CD4-positive, alpha-beta T cell treated with Interleukin-12 subunit alpha and Interleukin-12 subunit beta, for 1 hour (primary cell): ENCODE results near the gene PTP4A1.

Experiments used
- DNase-seq: peaks from one replicate; pipeline ENCODE4 v3.0.0-alpha.2; 2020

PTP4A1 gene

DNA sequence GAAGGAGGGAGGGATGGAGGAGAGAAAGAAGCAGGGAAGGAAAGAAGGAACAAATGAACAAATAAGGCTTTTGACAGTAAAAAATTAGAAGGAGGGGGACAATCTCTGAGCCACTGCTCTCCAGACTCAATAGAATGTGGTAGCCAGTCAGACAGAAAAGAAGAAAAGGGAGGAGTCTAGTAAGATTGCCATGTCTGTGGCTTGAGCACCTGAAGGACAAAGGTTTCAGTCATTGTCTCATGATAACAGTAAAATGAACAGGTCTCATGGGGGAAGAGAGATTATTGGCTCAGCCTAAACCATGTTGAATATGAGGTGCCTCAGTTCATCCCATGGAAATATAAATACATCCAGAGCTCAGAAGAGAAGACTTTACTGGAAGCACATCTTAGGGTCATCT is 14.0 kb upstream of the PTP4A1 start:
- no peak for DNase-seq

DNA sequence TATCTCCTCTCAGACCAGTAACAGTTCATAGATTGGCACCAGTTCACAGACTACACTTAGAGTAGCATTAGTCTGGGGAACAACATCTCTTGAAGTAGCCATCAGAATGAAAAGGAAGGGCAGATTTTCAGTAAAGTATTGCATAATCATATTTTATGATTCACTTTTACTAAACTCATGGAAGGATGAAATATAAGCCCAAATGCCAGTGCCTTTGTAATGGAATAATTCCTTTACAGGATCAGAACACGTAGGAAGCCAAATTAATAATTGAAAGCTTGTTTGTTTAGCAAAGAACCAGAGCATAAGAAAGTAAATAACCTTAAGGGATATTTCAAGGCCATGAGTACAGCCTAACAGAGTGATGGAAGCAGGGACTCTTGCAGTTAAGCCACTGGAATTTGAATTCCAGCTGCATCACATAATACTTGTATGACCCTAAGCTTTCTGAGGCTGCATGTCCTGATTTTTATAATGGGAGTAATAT is 11.4 kb upstream of the PTP4A1 start:
- DNase-seq = no peak

DNA sequence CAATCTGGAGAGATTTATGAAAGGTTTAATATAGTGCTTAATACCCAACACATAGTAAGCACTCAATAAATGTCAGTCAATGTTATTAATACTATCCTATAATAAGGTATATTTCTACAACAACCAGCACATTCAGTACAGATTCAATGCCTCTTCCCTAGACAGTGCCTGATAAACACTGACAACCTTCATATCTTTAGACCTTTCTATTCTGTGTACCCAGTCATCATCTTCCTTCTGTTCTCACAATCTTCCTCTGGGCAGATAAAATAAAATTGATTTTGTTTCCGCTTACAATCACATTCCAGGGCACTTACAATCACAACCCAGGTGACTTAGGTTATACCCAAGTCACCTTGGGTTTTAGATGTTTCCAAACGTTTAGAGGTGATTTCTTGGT is 11.0 kb upstream of the PTP4A1 start:
- DNase-seq = no peak

DNA sequence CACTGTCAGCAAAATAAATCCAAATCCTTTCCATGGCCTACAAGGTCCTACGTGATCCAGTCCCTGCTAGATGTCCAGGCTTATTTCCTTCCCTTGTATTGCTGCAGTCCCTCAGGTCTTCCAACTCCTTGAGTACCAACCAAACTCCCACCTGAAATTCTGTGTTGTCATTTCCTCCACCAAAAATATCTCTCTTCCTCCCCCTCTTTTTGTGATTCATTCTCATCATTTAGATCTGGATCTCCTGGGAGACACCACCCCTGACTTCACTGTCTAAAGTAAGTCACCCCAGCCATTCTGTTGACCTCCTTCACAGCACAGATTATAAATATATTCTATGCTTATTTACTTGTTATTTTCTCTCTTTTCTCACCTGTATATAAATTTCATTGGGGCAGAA is 9.0 kb upstream of the PTP4A1 start:
- no peak for DNase-seq

DNA sequence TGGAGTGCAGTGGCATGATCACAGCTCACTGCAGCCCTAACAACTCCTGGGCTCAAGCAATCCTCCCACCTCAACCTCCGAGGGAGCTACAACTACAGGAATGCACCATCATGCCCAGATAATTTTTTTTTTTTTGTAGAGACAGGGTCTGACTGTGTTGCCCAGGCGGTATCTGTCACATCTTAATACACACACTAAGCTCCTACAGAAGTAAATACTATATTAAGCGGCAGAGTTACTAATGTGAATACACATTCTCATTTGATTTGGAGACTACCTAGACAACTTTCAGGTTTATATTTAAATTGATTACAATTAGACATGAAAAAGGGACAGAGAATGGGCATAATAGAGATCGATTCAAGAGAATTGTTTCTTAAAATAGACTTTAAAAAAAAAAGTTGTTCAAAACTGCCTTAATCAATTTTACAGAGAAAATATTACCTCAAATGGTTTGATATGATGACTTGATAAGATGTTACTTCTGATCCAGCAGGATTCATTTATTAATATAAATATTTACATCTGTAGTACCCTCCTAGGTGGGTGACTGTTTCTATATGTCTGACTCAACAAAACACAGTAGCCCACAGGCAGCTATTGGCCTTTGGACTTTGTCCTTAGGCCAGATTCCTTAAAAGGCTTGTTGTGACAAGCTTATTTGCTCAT is 7.1 kb upstream of the PTP4A1 start:
- DNase-seq = no peak

DNA sequence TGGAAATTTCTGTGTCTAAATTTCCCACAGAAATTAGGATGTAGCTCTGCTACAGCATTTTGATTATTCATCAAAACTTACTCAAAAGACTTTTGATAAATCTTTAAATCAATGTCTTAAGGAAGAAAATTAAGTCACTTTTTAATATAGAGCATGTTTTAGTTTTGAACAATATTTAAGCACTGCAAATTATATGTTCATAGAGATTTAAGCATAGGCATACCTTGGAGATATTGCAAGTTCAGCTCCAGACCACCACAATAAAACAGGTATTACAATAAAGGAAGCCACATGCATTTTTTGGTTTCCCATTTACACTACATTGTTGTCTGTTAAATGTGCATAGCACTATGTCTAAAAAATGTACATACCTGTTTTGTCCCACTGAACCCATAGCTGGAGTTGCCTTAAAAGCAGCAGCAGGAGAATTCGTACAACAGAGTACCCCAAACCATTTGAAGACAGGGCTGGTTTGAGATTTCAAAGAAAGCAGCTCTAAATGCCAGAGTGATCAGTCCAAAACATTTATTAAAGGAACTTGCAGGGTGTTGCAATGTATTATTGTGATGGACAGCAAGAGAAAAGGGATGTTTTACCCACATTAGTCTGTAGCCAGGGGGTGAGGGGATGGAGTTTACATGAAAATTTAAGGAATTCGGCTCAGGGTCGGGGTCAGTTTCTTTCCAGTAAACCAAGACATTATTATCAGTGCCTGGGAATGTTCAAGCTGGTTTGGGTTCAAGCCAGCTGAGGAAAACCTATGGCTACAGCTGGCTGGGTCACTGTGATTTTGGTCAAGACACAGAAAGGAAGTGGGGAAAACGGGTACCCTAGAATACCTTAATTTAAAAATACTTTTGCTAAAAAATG is 6.3 kb upstream of the PTP4A1 start:
- DNase-seq = no peak

DNA sequence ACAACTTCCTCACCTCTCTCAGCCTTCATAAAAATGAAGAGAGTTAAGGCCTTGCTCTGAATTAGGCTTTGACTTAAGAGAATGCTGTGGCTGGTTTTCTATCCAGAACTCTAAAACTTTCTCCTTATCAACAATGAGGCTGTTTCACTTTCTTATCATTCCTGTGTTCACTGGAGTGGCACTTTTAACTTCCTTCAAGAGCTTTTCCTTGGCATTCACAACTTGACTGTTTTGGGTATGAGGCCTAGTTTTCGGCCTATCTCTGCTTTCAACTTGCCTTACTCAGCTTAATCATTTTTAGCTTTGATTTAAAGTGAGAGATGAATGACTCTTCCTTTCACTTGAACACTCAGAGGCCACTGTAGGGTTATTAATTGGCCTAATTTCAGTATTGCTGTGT is 4.3 kb upstream of the PTP4A1 start:
- no peak for DNase-seq

DNA sequence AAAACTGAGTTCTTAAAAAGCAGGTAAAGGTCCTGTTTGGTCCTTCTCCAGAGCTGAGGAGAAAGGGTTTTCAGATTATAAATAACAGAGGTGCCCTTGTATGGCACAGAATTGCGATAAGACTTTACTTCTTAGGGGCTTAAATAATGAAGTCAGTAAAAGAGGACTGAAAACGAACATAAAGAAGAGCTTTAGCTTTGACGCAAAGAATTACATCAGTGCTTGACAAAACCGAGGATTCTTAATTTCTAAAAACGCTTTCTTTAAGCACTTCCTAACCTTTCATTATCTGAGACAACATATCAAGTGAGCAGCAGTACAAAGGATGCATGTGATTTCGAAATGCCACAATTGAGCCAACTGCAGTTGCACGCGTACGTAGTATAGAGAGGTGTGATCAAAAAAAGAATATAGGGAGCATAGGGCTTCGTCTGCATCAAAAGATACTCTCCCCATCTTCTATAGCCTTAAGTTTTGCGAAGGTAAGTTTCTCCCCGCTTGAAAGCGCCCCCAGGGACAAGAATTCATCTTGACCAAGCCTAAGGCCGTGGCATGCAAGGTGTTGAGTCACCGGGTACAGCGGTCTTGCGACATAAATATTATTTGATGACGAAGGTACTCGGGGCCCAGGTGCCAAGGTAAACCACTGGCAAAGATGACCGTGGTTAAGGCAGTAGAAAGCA is 778 bp upstream of the PTP4A1 start:
- DNase-seq = no peak

DNA sequence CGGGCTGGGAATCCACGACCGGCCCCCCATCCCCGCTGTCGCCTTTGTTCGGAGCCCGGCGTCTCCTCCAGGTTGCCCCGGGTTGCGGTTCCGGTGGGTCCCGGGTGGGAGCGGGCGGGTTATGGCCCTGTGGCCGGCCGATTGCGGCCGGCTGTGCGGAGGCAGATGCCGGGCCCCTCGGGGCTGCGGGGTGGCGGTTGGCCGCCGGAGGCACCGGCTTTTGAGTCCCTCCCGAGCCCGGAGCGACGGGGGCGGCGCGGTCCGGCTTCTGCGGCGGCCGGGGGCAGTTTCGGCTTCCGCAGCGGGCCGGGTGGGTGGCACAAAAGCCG is 431 bp downstream of the PTP4A1 start:
- no peak for DNase-seq

DNA sequence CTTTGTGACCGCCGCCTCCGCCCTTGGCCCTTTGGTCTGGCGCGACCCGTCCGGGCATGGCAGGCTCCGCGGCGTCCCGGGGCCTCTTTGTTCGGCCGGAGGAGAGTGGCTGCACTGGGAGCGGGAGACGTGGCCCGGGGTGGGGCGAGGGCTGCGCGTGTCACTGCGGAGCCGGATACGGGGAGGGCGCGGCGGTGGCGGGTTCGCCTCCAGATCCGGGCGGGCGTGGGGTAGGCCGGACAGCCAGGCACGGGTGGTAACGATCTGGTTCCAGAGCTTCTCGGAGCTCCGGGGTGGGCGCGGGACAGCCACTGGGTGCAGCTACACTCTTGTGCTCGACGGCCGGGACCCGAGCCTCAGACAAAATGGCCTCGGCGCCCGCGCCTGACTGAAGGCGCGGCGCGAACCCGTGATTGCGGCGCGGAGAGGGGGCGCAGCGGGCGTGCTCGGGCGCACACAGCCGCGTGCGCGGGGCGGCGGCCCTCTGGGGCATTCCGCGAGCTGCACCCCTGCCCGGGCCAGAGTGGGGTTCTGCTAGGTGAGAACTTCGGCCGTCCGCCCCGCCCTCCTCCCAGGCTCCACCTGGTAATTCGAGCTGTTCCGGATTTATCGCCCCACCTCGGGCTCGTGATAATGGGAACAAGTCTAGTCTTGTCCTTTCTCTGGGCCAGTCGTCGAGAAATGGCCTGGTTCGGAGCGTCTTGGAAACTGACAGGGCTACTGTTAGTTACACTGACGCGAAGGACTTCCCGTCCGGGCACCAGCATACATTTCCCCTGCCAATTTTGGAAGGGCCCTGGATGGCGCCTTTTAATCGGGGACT is 1.0 kb downstream of the PTP4A1 start:
- peak; percentile 71 for DNase-seq

DNA sequence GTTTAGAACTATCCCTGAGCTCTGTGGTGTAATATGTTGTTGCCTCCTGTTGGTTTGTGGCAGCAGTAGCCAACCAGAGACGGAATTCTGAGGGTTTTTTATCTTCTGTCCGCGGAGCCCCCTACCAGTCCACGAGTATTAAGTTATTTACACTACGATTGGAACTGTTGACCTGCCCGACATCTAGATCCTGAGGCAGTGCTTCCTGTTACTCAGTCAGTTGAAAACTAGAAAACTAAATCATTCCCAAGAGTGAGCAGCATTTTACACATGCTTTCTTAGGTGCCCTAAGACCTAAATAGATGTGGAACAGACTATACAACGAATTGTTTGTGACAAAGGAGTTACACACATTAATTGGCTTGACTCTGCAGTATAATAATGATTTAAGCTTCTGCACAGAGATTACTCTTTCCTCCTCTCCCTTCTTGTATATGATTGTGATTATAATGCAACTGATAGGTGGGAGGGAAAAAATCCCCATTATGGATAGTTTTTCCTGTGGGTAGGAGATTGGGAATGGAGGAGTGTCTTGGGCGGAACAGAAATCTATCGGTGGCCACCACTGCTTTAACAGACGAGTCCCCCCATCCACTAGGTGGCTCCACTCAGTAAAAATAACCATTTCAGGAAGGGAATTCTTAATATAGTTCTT is 1.7 kb downstream of the PTP4A1 start:
- DNase-seq = peak; percentile 68

DNA sequence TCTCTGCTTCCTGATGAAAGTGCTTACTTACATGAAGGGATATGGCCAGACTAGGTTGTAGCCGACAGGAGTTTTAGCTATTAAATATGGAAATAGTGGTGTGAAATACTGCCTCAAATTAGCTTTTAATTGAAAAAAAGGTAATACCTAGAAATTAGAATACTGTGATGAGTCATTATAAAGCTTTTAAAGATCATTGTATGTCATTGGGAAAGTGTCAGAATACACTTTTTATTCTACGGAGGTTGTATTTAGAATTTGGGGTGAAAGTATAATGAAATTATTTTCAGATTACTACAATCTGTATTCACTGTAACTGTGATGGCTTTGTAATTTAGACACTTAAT is 2.2 kb downstream of the PTP4A1 start:
- no peak for DNase-seq

DNA sequence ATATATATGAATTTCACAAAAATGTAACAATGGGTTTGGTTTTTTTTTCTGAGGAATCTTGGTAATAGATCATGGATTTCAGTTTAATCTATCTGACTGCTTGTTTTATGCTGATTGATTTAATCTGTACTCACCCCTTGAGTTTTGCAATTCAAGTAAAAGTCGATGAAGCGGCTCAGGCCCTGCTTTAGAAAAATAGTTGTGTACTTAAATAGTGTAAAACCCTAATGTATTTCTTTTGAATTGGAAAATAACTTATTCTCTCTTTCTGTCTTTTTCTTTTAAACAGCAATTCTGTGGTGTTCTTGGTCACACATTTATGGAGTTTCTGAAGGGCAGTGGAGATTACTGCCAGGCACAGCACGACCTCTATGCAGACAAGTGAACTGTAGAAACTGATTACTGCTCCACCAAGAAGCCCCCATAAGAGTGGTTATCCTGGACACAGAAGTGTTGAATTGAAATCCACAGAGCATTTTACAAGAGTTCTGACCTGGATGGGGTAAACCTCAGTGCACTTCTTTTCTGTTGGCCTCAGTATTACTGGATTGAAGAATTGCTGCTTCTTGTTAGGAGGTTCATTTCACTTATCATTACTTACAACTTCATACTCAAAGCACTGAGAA is 4.0 kb downstream of the PTP4A1 start:
- no peak for DNase-seq

DNA sequence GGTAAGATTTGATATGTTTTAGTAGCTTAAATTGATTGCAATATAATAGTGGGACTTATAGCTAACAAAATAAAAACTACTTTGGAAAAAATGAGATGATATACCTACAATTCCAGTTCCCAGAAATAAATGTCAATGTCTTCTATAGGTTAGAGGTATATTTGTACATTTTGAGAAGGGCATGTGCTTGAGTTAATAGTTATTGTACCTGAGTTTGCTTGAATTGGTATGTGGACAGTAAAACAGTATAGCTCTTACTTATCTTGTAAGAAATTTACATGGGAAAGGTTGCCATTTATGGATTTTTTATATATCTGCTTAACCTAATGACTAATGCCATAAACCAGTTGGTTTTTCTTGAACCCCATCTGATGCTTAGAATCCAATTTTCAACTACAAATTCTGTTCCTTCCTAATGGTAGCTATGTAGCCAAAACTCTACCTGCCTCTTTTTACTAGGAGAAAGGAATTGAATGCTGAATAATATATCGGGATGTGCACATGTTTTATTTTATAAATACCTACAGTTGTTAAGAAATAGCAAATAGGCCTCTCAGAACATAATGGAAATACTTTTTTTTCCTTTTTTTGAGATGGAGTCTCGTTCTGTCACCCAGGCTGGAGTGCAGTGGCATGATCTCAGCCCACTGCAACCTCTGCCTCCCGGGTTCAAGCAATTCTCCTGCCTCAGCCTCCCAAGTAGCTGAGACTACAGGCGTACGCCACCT is 4.9 kb downstream of the PTP4A1 start:
- no peak for DNase-seq

DNA sequence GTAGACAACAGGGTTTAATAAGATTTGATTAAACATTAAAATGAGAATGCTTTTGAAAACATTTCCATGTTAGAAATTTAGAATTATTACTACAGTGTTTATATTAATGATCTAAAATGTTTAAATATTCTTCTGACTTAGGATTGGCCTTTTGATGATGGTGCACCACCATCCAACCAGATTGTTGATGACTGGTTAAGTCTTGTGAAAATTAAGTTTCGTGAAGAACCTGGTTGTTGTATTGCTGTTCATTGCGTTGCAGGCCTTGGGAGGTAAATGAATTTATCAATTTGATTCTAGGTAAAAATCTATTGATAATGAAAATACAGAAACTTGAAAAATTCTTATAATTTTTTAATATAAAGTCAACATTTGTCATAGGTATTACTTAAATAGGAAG is 6.5 kb downstream of the PTP4A1 start:
- DNase-seq = no peak

DNA sequence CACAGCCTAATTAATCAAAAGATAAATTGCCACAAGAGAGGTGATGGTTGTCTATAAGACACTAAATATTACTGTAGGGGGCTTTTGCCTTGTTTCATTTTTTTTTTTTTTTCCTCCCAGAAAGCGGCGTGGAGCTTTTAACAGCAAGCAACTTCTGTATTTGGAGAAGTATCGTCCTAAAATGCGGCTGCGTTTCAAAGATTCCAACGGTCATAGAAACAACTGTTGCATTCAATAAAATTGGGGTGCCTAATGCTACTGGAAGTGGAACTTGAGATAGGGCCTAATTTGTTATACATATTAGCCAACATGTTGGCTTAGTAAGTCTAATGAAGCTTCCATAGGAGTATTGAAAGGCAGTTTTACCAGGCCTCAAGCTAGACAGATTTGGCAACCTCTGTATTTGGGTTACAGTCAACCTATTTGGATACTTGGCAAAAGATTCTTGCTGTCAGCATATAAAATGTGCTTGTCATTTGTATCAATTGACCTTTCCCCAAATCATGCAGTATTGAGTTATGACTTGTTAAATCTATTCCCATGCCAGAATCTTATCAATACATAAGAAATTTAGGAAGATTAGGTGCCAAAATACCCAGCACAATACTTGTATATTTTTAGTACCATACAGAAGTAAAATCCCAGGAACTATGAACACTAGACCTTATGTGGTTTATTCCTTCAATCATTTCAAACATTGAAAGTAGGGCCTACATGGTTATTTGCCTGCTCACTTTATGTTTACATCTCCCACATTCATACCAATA is 7.8 kb downstream of the PTP4A1 start:
- no peak for DNase-seq

DNA sequence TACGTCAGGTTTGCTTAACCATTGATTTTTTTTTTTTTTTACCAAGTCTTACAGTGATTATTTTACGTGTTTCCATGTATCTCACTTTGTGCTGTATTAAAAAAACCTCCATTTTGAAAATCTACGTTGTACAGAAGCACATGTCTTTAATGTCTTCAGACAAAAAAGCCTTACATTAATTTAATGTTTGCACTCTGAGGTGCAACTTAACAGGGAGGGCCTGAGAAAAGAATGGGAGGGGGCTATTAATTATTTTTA is 8.4 kb downstream of the PTP4A1 start:
- DNase-seq = no peak

DNA sequence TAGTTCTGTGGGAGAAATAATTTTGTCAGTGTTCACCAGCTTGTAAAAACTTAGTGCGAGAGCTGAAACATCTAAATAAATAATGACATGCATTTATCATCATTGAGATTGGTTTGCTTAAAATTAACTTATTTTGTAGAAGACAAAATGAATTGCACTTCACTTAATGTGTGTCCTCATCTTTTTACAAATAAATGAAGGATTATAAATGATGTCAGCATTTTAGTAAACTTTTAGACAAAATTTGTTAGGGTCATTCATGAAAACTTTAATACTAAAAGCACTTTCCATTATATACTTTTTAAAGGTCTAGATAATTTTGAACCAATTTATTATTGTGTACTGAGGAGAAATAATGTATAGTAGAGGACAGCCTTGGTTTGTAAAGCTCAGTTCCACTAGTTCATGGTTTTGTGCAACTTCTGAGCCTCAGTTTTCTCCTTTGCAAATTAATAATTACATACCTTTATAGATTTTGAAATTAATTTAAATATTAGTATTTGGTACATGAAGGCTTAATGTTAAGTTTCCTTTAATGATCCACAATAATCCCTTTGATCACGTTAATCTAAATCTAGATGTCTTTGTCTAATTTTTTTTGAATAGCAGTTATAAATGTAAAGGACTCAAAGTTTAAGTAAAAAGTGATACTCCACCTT is 9.2 kb downstream of the PTP4A1 start:
- DNase-seq = no peak

DNA sequence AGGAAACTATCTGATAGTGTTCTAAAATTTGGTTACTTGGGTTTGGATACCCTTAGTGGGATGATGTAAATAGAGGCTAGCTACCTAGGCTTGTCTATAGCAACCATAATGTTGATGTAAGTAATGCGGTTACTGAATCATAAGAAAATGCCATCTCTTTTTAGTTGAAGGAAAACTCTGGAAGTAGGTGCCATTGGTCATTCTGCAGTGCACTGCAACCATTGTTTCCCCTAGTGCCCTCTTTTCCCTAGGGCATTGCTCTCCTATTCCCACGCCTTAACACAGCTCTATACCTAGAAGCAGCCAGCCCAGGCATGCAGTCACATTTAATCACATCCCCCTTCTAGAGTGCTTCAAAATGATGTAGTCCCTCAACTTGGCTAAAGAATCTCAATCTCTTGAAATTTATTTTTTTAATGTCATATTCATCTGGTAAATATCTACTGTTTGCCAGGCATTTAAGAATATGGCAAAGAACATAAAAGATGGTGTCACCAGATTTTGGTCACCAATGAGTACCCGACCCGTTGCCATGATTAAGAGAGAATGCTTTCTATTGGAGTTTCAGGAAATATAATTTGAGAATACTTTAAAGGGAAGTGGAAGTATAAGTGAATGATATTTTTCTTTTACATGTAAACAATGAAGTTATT is 10.4 kb downstream of the PTP4A1 start:
- no peak for DNase-seq

DNA sequence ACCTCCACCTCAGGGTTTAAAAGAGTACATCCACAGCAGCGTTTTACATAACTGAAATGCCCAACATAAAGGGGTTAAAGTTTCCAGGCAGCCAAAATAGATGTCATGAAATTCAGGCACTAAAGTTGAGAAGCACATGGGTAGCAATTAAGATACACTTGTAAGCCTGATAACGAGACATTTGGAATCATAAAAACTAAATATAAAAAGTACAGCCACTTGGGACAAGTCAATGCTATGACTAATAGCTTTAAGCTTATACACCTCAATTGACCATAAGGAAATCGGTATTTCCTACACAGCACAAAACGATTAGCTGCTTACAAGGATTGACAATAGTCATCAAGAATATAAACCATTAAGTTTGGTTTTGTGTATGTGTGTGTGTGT is 11.8 kb downstream of the PTP4A1 start:
- no peak for DNase-seq
